ENCODE measurements around the gene NOMO2.
"Not testable (repeated sequence)": the region's sequence is repeated elsewhere in the genome, so short reads cannot be mapped to it uniquely, and the experiment has no call there.

GRCh38 chr16:18572973-18573372 lies 11.1 kb upstream of the NOMO2 start:
- TF ChIP-seq SIN3A (IDR thresholded peaks at IDR 0.05; ENCODE audit: low read depth); RAD21 (IDR thresholded peaks at IDR 0.05; ENCODE audit: low read depth); CTCF (IDR thresholded peaks at IDR 0.05 in 2 of 3, conservative IDR thresholded peaks at IDR 0.05 in 1 of 3; ENCODE audit: borderline replicate concordance in 1 of 3, insufficient read depth in 1 of 3, low read depth in 2 of 3, low read length in 2 of 3); POLR2AphosphoS5 (IDR thresholded peaks at IDR 0.05; ENCODE audit: low read depth, low read length); ZNF274 (IDR thresholded peaks at IDR 0.05; ENCODE audit: low read depth, low read length); EZH2phosphoT487 (IDR thresholded peaks at IDR 0.05; ENCODE audit: borderline replicate concordance); POLR2A (IDR thresholded peaks at IDR 0.05; ENCODE audit: borderline replicate concordance, extremely low read depth, insufficient read depth, insufficient read length); ATF3 (IDR thresholded peaks at IDR 0.05): not testable (repeated sequence)

Measured in HCT116 (cell line).